GM12865 (cell line): Measurements from ENCODE around the gene EPB41L4B.

Experiments
- DNase-seq: peaks from one replicate; pipeline ENCODE4 v3.0.0; 2010; ENCODE audit warnings: low read depth
- H3K4me3 ChIP-seq: 2 replicates; pipeline ENCODE4 v1.5.1; 2011; ENCODE audit warnings: mild to moderate bottlenecking, low read depth, low read length, control low read depth
- TF ChIP-seq, protein P1 (sequence below): IDR thresholded peaks from 2 replicates; pipeline ENCODE4 v1.5.1; 2011; ENCODE audit warnings: low read length, control low read depth, low read depth, inconsistent platforms; ENCODE audit not compliant: insufficient read depth; ENCODE audit errors: missing control alignments

The EPB41L4B gene

DNA sequence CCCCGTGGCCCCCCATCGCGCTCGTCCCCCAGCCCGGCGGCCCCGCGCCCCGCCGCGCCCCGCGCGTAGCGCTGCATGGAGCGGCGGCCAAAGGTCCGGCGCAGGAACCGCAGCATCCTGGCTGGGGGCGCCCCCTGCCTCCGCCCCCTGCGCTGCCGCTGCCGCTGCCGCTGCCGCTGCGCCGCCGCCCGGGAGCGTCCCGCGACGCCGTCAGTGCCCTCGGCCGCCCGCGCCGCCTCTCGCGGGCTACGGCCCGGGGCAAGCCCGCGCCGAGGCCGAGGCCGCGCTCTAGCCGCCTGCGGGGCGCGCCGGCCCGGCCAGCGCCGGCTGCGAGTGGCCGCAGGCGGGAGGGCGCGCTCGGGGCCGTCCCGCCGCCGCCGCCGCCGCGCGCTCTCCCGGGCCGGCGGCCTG is 523 bp downstream of the EPB41L4B start:
- TF ChIP-seq, protein P1, sequence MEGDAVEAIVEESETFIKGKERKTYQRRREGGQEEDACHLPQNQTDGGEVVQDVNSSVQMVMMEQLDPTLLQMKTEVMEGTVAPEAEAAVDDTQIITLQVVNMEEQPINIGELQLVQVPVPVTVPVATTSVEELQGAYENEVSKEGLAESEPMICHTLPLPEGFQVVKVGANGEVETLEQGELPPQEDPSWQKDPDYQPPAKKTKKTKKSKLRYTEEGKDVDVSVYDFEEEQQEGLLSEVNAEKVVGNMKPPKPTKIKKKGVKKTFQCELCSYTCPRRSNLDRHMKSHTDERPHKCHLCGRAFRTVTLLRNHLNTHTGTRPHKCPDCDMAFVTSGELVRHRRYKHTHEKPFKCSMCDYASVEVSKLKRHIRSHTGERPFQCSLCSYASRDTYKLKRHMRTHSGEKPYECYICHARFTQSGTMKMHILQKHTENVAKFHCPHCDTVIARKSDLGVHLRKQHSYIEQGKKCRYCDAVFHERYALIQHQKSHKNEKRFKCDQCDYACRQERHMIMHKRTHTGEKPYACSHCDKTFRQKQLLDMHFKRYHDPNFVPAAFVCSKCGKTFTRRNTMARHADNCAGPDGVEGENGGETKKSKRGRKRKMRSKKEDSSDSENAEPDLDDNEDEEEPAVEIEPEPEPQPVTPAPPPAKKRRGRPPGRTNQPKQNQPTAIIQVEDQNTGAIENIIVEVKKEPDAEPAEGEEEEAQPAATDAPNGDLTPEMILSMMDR, result no peak
- peak; percentile 38 for DNase-seq
- H3K4me3 ChIP-seq, result no peak overlapping the region

DNA sequence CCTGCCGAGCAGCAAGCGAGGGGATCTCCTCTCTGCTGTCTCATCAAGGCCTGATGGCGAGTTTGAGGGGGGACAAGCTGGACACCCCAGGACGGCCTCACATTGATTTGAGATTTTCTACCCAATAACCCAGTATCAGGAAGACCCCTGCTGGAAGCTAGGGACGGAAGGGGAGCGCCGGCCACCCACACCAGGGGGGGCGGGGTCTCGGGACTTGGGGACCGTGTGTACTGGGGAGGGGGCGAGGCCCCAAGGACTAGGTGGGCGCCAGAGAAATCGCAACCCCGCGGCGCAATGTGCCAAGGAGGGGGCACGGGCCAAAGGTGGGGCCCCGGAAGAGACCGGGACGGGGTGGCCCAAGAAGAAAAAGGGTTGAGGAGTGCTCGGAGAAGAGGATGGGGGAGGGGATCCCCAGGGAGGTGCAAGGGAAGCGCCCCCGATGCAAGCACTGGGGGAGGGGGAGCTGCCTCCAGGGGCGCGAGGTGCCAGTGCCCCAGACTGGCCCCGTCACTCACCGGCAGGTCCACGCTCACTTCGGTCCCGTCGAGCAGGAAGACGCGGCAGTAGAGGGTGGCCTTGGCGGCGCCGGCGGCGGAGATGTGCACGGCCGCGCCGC is 1.1 kb downstream of the EPB41L4B start:
- H3K4me3 ChIP-seq, result peak overlapping the region; percentile 37; the same call in 1 of the 2 replicates
- peak; percentile 37 for DNase-seq
- TF ChIP-seq, protein P1, result no peak

DNA sequence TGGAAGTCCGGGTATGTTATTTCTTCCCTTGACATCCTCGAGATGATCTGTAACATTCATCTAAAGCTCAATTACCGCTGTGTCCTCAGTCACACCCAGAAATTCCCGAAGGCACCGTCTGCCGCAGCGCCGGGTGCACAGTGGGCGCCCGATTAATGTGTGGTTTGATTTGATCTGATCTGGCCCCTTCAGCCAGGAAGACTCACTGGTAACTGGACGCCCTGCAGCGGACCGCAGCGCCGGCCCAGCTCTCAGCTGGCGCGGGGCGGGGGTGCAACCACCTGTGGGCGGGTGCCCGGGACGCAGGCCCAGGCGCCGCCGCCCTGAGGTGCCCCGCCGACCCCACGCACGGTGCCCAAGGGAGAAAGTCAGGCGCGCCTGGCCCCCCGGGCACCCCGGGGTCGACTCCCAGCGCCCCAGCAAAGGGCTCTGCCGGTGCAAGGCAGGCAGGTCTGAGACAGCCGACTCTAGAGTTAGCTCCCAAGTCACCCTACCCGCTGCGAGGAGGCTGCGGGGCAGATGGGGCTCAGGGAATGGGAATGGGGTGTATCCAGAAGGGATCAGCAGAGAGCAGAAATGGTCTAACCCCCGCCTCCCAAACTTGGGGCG is 1.7 kb downstream of the EPB41L4B start:
- no peak for DNase-seq
- TF ChIP-seq, protein P1, result no peak
- H3K4me3 ChIP-seq, result no peak overlapping the region

DNA sequence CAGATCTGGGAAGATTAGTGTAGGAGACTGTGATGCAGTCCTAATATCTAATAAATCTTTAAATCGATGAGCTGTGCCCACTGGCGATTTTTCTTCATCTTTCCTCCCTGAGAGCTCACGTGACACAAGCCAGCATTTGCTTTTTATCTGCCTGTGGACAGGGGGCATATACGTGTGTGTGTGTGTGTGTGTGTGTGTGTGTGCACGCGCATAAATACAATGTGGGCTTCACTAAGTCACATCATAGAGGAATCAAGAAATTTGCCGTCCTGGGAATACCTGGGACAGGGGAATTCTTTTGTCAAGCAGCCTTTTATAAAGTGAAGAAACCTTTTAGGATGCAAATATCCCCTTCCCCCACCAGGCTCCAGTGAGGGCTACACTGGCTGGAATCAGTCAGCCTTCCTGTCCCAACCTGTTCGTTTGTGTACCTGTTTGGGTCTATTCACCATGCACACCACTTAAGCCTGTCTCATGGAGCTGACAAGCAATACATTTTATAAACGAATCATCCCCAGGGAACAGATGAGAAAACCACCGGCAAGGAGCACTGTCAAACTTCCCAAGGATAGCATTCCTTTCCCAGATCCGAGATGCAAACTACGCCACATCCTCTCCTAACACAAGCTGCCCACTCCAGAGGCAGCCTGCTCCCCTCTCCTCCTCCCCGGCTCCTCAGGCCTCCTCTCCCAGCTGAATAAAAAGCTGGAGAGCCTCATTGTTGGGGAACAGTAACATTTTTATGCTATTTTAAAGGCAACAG is 2.7 kb downstream of the EPB41L4B start:
- no peak overlapping the region for H3K4me3 ChIP-seq
- TF ChIP-seq, protein P1, result no peak
- DNase-seq, result no peak

DNA sequence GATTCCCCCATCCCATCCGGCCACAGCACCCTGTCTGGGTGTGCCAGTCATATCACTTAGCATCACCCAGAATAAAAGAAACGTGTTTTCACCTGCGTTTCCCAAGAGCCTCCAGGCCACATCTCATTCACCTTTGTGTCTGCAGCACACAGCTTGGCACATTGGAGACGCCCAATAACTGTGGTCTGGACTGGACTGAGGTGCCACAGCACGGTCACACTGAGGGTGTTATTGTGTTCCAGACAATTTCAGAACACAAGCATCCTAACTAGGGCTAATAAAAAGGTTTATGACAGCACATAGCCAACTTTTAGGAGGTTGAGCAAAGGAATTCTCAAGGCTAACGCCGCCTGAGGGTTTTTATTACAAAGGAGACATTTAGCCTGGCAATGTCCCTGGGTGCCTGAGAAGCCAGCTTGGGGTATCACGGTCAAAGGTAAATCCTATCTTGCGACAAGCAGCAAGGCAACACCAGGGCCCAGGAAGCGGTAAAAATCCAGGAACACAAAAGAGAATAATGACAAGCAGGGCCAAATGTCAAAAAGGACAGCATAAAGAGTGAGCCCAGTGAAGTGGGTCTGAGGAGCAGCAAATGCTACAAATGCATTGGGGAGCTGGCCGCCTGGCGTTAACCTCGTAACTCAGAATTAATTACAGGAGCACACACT is 3.4 kb downstream of the EPB41L4B start:
- H3K4me3 ChIP-seq, result no peak overlapping the region
- TF ChIP-seq, protein P1, result no peak
- DNase-seq, result no peak

DNA sequence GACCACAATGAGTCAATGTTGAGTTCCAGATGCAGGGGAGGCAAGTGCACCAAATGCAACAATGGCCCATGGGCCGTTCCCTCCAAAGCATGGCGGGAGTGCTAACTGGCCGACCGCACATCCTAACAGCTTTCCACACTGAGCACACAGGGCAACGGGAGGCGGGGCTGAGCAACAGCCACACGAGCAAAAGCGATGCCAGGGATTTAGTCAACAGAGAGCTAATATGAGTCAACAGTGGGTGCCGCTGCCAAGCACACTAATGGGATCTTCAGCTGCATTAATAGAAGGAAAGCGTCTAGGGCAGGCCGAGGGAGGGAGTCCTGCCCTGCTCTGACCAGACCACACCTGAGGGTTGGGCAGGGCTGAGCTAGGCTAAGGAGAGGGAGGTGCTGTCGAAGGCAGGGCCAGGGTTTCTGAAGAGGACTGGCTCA is 4.6 kb downstream of the EPB41L4B start:
- DNase-seq, result no peak
- TF ChIP-seq, protein P1, result no peak
- no peak overlapping the region for H3K4me3 ChIP-seq
